ENCODE results near the gene DNAJB1.

The DNAJB1 gene

DNA sequence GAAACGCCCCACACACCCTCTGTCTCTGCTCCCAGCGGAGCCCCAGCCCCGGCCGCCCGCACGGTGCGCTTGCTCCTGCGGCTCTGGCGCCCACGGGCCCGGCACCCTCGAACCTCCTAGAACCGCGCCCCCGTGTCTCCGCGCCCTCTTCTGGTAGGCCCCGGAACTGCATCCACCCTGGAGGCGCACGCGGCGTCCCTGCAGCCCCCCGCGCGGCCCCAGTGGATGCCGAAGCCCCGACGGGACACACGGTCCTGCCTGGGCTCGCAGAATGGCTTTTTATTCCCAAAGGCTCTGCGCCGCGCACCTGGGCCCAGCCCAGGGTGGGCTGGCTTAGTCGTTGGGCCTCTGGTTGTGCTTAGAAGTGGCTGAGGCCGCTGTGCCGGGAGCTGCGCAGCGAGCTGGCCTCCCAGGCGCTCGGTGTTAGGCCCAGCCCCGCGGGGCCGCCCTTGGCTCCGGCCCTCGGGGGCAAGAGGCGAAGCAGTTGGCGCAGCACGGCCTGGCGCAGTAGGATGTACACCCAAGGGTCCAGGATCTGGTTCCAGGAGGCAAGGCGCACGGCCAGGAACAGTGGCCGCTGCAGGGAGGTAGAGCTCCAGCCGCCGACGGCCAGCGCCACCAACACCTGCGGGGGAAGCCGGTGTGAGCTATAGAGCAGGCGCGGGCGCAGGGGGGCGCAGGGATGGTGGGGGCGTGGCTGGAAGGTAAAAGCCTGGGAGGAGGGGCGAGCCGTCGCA is 45.8 kb downstream of the DNAJB1 start:
- no peak for DNase-seq

DNA sequence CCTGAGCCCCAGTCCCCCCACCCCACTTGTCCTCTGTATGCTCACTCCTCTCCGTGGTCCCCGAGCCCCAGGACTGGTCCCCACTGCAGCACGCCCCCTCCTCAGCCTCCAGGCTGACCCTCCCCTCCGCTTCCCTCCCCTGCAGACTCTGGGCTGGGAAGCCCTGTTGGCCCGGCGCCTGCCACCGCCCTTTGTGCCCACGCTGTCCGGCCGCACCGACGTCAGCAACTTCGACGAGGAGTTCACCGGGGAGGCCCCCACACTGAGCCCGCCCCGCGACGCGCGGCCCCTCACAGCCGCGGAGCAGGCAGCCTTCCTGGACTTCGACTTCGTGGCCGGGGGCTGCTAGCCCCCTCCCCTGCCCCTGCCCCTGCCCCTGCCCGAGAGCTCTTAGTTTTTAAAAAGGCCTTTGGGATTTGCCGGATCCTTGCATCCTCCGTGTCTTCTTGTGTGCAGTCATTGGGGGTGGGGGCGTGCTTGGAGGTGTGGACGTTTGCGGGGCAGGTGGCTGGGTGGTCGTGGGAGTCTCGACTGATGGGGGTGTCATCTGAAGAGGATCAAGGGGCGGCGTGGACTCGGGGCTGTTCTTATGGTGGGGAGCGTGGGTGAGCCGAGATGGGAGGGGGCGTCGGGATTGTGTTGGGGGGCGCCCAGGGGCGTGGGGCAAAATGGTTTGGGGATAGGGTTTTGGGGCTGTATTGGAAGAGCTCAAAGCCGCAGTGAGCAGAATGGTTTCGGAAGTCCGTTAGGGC is 46.6 kb downstream of the DNAJB1 start:
- no peak for DNase-seq

DNA sequence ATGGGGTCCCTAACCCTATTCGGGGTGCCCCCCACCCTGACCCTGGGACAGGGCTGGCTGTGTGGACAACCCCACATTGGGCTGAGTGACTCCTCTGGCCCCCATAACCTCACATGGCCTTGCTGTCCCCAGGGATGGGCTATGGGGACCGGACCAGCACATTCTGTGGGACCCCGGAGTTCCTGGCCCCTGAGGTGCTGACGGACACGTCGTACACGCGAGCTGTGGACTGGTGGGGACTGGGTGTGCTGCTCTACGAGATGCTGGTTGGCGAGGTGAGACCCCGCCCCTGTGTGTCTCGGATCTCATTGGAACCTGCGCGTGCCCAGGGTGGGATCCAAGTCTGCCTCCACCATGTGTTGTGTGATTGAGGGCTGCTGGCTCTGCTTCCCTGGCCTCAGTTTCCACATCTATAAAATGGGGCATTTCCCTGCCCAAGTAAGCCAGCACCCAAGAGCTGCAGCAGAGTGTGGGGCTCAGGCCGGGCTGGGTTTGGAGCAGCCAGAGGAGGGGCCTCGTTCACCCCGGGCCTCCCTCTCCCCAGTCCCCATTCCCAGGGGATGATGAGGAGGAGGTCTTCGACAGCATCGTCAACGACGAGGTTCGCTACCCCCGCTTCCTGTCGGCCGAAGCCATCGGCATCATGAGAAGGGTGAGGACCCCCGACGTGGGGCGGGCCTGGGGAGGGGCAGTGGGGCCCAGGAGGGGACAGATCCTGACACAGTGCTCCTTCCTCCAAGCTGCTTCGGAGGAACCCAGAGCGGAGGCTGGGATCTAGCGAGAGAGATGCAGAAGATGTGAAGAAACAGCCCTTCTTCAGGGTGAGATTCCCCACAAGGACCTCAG is 47.9 kb downstream of the DNAJB1 start:
- no peak for DNase-seq

DNA sequence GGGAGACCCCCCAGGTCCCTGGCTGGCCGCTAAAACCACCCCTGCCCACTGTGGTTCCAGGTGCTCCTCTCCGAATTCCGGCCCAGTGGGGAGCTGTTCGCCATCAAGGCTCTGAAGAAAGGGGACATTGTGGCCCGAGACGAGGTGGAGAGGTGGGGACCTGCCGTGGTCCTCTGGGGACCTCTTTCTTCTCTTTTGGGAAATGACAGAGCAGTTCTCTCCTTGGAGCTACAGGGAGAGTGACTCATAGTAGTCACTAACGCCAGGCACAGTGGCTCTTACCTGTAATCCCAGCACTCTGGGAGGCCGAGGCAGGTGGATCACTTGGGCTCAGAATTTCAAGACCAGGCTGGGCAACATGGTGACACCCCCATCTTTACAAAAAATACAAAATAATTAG is 50.4 kb downstream of the DNAJB1 start:
- no peak for DNase-seq

DNA sequence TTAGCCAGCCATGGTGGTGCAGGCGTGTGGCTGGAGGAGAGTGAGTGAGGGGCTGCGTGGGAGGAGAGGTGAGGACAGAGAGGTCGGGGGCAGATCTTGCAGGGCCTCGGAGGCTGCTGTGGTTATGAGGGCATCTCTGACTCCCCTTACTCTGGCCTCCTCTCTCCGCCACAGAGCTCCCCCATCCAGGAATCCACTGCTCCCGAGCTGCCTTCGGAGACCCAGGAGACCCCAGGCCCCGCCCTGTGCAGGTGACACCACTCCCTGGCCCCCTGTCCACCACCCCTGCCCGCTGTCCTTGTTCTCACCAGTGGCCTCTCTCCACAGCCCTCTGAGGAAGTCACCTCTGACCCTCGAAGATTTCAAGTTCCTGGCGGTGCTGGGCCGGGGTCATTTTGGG is 50.8 kb downstream of the DNAJB1 start:
- DNase-seq = no peak

Data from NCI-H2029 treated with DMSO at 0.1 percent for 48 hours (cell line).